GM10248 (cell line): ENCODE measurements around the gene OPRL1.
A peak's percentile ranks its signal among the peaks of the same experiment; 100 is the strongest.

Experiments
- CTCF ChIA-PET: fragments of 300-600 bp; sonication (Branson Sonifier 250); formaldehyde crosslinking; extraction: SDS; loops from one replicate; lab custom pipeline; 2021; ENCODE audit warnings: antibody characterized with exemption; lab: Yijun Ruan, JAX
- POLR2A ChIA-PET: fragments of 350-650 bp; sonication (Branson Sonifier 250); formaldehyde crosslinking; extraction: SDS; loops from one replicate; lab custom pipeline; 2020; ENCODE audit warnings: antibody characterized with exemption; lab: Yijun Ruan, JAX
- DNase-seq: peaks from one replicate; pipeline ENCODE4 v3.0.0; 2012; ENCODE audit errors: extremely low spot score
- TF ChIP-seq, protein P1 (sequence below): IDR thresholded peaks from 2 replicates; pipeline ENCODE4 v1.5.1; 2012; ENCODE audit warnings: mild to moderate bottlenecking, low read depth; ENCODE audit errors: extremely low read depth, missing control alignments, control extremely low read depth

Gene OPRL1

GRCh38 chr20:64069614-64070243 is 10.2 kb upstream of the OPRL1 start:
- CTCF ChIA-PET: interaction anchor here (0.9 to 2.2 kb wide), 11 partner anchors 9 to 531 kb away, joined by 3 to 17 read pairs (median 3); partner anchors contain the start of genes OPRL1 and RGS19
- peak; percentile 59 for DNase-seq
- POLR2A ChIA-PET: no interaction called here
- TF ChIP-seq, protein P1, sequence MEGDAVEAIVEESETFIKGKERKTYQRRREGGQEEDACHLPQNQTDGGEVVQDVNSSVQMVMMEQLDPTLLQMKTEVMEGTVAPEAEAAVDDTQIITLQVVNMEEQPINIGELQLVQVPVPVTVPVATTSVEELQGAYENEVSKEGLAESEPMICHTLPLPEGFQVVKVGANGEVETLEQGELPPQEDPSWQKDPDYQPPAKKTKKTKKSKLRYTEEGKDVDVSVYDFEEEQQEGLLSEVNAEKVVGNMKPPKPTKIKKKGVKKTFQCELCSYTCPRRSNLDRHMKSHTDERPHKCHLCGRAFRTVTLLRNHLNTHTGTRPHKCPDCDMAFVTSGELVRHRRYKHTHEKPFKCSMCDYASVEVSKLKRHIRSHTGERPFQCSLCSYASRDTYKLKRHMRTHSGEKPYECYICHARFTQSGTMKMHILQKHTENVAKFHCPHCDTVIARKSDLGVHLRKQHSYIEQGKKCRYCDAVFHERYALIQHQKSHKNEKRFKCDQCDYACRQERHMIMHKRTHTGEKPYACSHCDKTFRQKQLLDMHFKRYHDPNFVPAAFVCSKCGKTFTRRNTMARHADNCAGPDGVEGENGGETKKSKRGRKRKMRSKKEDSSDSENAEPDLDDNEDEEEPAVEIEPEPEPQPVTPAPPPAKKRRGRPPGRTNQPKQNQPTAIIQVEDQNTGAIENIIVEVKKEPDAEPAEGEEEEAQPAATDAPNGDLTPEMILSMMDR: peak; percentile 71

- ChIA-PET POLR2A (no interaction called here), CTCF (interaction anchor here (0.9 to 2.2 kb wide), 10 partner anchors 8 to 532 kb away, joined by 3 to 17 read pairs (median 4); partner anchors contain the start of genes OPRL1 and RGS19)
- no peak for DNase-seq
- TF ChIP-seq, protein P1: no peak
Measured at GRCh38 chr20:64070244-64070993, 9.5 kb upstream of the OPRL1 start.

DNA sequence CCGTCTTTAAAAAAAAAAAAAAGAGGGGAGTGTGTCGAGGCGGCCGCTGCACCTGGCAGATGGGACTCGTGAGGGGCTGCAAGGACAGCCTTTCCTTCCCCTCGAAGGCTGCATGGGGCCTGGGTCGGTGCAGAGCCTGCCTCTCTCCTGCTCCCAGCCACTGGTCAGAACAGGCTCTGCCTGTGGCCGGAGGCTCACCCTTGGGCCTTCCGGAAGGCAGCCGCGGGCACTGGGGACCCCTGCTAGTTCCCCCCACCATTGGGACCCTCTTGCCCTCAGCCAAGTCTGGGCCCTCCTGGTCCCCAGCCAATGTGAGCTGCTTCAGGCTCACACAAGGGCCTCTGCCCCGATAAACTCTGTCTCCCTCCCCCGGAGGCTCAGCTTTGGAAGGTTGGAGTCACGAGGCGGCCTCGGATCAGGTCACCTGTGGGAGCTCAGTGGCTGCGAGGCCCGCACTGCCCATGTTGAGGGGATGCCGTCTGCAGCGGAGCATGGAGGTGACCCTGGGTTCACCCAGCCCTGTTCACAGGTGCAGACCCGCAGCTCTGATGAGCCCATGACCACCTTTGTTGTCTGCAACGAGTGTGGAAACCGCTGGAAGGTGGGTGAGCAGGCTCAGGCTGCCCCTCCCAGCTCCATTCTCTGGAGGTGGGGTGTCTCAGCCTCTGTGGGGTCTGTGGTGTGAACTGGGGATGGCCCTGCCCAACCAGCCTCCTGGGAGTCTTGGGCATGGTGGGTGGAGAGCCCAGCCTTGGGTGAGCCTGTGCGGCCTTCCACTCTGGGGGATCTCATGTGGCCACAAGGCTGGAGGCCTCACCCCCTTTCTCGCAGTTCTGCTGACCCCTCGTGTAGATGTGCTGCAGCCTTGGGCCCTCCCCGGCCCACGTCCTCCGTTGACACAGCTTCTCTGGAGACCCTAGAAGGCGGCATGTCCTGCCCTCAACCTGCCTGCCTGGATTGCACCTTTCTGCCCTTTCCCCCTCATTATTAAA is 8.2 kb upstream of the OPRL1 start:
- POLR2A ChIA-PET: no interaction called here
- DNase-seq: no peak
- CTCF ChIA-PET: interaction anchor here (0.7 to 1.5 kb wide), 2 partner anchors 33 to 98 kb away, joined by 3 to 4 read pairs; no protein-coding TSS in a partner anchor
- TF ChIP-seq, protein P1: no peak

- no peak for DNase-seq
- POLR2A ChIA-PET: no interaction called here
- TF ChIP-seq, protein P1: no peak
- CTCF ChIA-PET: no interaction called here
Measured at GRCh38 chr20:64072498-64073063, 7.3 kb upstream of the OPRL1 start.

DNA sequence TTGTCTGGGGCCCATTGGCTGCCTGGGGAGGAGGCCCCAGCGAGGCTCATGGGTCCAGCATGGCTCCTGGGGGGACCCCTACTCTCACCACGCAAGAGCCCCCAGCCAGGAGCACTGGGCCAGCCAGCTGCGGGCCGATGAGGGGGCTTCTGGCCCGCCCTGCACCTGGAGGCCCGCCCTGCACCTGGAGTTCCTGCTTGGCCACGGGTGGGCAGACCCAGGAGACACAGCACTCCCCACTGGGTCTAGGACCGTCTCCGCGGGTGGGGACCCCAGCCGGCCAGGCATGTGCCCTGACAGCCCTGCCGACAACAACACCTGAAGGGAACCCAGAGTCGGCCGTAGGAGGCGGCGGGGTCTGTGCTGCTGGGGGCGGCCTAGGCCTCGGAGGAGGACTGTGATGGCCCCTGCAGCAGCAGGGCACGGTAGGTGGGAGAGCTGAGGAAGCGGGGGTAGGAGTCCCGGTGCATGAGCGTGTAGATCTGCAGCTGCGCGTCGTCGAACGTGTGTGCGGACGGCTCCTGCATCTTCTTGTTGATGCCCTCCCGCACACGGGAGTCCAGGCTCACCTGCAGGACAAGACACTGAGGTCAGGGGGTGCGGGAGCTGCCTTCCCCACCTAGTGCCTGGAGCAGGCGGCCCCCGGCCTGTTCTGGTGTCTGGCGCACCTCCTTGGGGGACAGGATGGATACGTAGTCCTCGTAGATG is 6.3 kb upstream of the OPRL1 start:
- ChIA-PET POLR2A (no interaction called here), CTCF (interaction anchor here (1.5 kb wide), 1 partner anchor 16 kb away, joined by 3 read pairs; no protein-coding TSS in a partner anchor)
- DNase-seq: no peak
- TF ChIP-seq, protein P1: no peak
